ENCODE results near the gene HSPA2. TPM values are rescaled to one million over a fixed set of nuclear protein-coding genes. Genes with fewer than 3 reads are reported as not detected.

Gene HSPA2
- total and polyA plus RNA-seq, 3 donors from 2014 or later, result 134 to 389 (median 160) TPM

DNA sequence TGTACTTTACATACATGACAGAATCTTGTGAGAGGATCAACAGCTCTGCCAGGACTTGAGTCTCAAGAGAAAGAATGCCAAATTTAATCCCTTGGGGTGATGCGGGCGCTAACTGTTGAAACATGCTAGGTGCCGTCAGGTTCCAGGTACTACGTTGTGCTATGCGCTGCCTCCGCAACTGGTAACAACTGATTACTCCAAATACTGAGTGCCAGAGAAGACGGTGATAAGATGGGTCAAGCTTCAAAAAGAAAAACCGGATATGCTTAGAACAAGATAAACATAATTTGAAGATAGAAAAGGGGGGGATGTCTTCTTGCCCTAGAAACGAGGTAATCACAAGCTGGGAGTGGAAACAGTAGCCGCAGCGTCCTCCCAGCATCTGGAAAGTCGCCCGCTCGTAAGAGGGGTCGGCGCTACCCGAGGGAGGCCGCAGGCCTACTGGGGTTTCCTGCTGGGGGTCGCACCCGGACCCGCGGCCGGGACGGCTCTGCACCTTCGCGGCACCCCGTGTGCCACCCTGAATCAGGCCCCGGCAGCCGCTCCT, 37.6 kb upstream of the HSPA2 start:
- Histone ChIP-seq H3K9me3 (no peaks in the 10 kb centered on the region), H3K27ac (peak overlapping the region; percentile 99 to 100), H3K4me1 (peaks cover 39% of the 10 kb centered on the region), H3K4me3 (peak overlapping the region; percentile 73 to 93), H3K36me3 (ENCODE audit: low read depth, missing control alignments) (no peaks in the 10 kb centered on the region), H3K27me3 (no peaks in the 10 kb centered on the region)
- TF ChIP-seq, protein P1, sequence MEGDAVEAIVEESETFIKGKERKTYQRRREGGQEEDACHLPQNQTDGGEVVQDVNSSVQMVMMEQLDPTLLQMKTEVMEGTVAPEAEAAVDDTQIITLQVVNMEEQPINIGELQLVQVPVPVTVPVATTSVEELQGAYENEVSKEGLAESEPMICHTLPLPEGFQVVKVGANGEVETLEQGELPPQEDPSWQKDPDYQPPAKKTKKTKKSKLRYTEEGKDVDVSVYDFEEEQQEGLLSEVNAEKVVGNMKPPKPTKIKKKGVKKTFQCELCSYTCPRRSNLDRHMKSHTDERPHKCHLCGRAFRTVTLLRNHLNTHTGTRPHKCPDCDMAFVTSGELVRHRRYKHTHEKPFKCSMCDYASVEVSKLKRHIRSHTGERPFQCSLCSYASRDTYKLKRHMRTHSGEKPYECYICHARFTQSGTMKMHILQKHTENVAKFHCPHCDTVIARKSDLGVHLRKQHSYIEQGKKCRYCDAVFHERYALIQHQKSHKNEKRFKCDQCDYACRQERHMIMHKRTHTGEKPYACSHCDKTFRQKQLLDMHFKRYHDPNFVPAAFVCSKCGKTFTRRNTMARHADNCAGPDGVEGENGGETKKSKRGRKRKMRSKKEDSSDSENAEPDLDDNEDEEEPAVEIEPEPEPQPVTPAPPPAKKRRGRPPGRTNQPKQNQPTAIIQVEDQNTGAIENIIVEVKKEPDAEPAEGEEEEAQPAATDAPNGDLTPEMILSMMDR (IDR thresholded peaks at IDR 0.05), result no peak
- no peak for TF ChIP-seq POLR2A (IDR thresholded peaks at IDR 0.05)
- 0 to 1% methylated on average over 17 to 25 of the region's 29 CpGs for WGBS, 2 donors
- intact Hi-C loops (cut with DNase I; ENCODE audit: low total_unique reads), result no loop called here
- peak; percentile 56 for DNase-seq

DNA sequence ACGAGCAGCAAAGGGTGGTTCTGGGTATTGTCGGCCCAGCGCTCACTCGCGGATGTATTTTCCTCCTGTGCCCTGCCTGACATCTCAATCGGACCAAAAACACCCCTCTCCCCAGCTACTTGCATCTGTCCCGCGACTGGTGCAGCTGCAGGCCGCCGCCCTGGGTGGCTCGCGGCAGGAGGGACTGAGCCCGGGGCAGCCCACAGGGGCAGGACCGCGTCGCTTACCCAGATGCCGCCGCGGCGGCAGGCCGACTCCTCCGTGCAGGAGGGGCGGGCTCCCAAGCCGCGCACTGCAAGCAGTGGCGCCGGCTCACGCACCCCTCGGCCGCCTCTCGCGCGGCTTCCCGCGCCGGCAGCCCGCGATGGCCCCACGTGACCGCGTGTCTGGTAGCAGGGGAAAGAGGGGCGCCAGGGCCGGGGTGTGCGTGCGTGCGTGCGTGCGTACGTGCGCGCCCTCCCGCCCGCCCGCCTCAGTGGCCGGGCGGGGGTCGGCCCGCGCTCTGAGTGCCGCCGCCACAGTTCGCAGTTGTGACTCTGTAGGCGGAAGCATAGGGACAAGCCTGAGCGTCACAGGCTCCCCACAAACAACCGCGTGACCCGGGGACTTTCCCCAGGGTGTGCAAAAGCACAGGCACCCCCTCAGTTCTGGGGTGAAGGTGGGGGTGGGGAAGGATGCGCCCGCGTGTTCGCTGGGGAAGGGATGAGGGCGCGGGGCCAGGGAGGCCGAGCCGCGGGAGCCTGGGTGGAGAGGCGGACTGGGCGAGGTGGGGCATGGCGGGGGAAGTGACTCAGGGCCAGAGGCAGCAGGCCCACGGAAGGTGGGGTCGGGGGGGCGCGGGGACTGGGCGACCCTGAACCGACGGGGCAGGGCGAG, 36.9 kb upstream of the HSPA2 start, which contains the start of gene ZBTB25:
Gene ZBTB25 (minus strand): TSS at position 405 of the 876 bp plus-strand sequence. CDS start 13,305 bp downstream, outside the sequence.
- Histone ChIP-seq H3K4me1 (peaks cover 39% of the 10 kb centered on the region), H3K27me3 (no peaks in the 10 kb centered on the region)

DNA sequence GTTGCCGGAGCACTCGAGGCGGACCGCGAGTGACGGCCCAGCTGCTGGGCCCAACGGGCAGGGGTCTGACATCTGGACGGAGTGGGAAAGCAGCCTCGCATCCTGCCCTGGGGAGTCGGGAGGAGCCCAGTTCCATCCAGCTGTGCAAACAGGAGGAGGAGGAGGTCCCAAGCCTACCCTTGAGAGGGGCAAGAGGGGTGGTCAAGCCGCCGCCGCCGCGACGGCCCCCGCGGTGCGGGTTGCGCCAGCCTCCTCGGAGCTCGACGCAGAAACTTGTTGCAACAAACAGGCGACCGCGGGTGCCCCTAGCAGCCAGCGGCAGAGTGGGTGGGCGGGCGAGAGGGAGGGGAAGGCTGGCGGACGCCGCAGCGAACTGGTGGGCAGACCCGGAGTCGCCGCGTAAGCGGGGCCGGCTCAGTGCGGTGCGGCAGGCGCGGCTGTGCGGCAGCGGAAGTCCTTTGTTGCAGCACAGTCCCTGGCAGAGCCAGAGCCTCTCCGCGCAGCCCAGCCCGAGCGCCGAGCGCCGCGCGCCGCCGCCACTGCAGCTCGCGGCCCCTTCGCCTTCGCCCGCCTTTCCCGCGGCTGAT, 36.1 kb upstream of the HSPA2 start, which contains the start of gene ZBTB1:
Gene ZBTB1 (plus strand): TSS at position 461 of the 587 bp plus-strand sequence. CDS start 16,735 bp downstream, outside the sequence.
- Histone ChIP-seq H3K4me1 (peaks cover 39% of the 10 kb centered on the region), H3K36me3 (ENCODE audit: low read depth, missing control alignments) (no peaks in the 10 kb centered on the region), H3K9me3 (no peaks in the 10 kb centered on the region), H3K27ac (peak within 1 kb of the TSS; percentile 99 to 100), H3K4me3 (peak within 1 kb of the TSS; percentile 73 to 93), H3K27me3 (no peaks in the 10 kb centered on the region)
- DNase-seq, result peak; percentile 80
- 0 to 4% methylated on average over 9 to 51 of the region's 63 CpGs for WGBS, 2 donors
- TF ChIP-seq, protein P1 (IDR thresholded peaks at IDR 0.05), result no peak
- no peak for TF ChIP-seq POLR2A (IDR thresholded peaks at IDR 0.05)
- intact Hi-C loops (cut with DNase I; ENCODE audit: low total_unique reads), result no loop called here

More for the DNA sequence above, 36.9 kb upstream of the HSPA2 start, which contains the start of gene ZBTB25:
- Histone ChIP-seq H3K9me3 (no peaks in the 10 kb centered on the region), H3K36me3 (ENCODE audit: low read depth, missing control alignments) (no peaks in the 10 kb centered on the region), H3K4me3 (peak within 1 kb of the TSS; percentile 73 to 93), H3K27ac (peak within 1 kb of the TSS; percentile 99 to 100)
- WGBS, 2 donors, result 0% methylated on average over 14 to 55 of the region's 87 CpGs
- intact Hi-C loops (cut with DNase I; ENCODE audit: low total_unique reads), result no loop called here
- TF ChIP-seq, protein P1 (IDR thresholded peaks at IDR 0.05), result no peak
- no peak for TF ChIP-seq POLR2A (IDR thresholded peaks at IDR 0.05)
- peak; percentile 95 for DNase-seq

- Histone ChIP-seq H3K4me1 (peaks cover 40% of the 10 kb centered on the region), H3K27ac (peak overlapping the region; percentile 99 to 100), H3K4me3 (peak overlapping the region; percentile 73 to 93), H3K36me3 (ENCODE audit: low read depth, missing control alignments) (no peaks in the 10 kb centered on the region), H3K27me3 (no peaks in the 10 kb centered on the region), H3K9me3 (no peaks in the 10 kb centered on the region)
- intact Hi-C loops (cut with DNase I; ENCODE audit: low total_unique reads), result no loop called here
- TF ChIP-seq, protein P1 (IDR thresholded peaks at IDR 0.05), result no peak
- no peak for TF ChIP-seq POLR2A (IDR thresholded peaks at IDR 0.05)
- 0 to 1% methylated on average over 46 to 65 of the region's 68 CpGs for WGBS, 2 donors
- DNase-seq, result peak; percentile 94
Observed at GRCh38 chr14:64504897-64505794, 35.4 kb upstream of the HSPA2 start.

All from testis (tissue), 3 donors.